GM23248 (cell line): ENCODE data around the gene CTIF.

ENCODE experiments used
- EZH2 ChIP-seq: fragments of 200-600 bp; sonication (generic); IDR thresholded peaks from 2 replicates; pipeline ENCODE4 v1.6.1; 2018; ENCODE audit warnings: antibody characterized with exemption, mild to moderate bottlenecking; ENCODE audit not compliant: insufficient read depth, poor library complexity, severe bottlenecking
- EZH2phosphoT487 ChIP-seq: fragments of 200-600 bp; sonication (generic); IDR thresholded peaks from 2 replicates; pipeline ENCODE4 v1.6.1; 2018; ENCODE audit warnings: antibody characterized with exemption, moderate library complexity, mild to moderate bottlenecking, low read depth; ENCODE audit not compliant: insufficient read depth

- no peak for TF ChIP-seq EZH2phosphoT487
- TF ChIP-seq EZH2, result no peak
These were observed 84.8 kb downstream of the CTIF start for GRCh38 chr18:48623468-48624235.
